Stimulated activated naive CD8-positive, alpha-beta T cell treated with anti-CD3 and anti-CD28 coated beads, Interleukin-15, amount 100 ng/mL, for 72 hours (primary cell): ENCODE data around the gene CADPS2.
"Not testable (repeated sequence)": the region's sequence is repeated elsewhere in the genome, so short reads cannot be mapped to it uniquely, and the experiment has no call there.

Source experiments
- ATAC-seq: fragments of 150-1000 bp; cut with Tn5 transposase; 2 replicates; pipeline ENCODE4 v1.10.0; 2021; ENCODE audit warnings: mild to moderate bottlenecking, moderate library complexity
- DNase-seq, 2 donors: peaks; one replicate each; pipeline ENCODE4 v3.0.0; 2021 to 2022
- H3K27ac Mint-ChIP-seq, 2 donors: one replicate each; pipeline ENCODE4 v1.8.0; 2022; ENCODE audit warnings: mild to moderate bottlenecking in 2 of 2, mixed read lengths in 2 of 2, moderate library complexity in 2 of 2
- H3K27me3 Mint-ChIP-seq: one replicate; pipeline ENCODE4 v1.8.0; 2022; ENCODE audit warnings: mixed read lengths
- H3K4me1 Mint-ChIP-seq: one replicate; pipeline ENCODE4 v1.8.0; 2022; ENCODE audit warnings: mild to moderate bottlenecking, mixed read lengths
- H3K4me3 Mint-ChIP-seq, 2 donors: one replicate each; pipeline ENCODE4 v1.8.0; 2022; ENCODE audit warnings: mild to moderate bottlenecking in 2 of 2, mixed read lengths in 2 of 2, moderate library complexity in 1 of 2
- H3K9me3 Mint-ChIP-seq, 2 donors: one replicate each; pipeline ENCODE4 v1.8.0; 2022; ENCODE audit warnings: mixed read lengths in 2 of 2

Gene CADPS2

GRCh38 chr7:122652876-122653275 is 233.4 kb downstream of the CADPS2 start:
- H3K4me1 Mint-ChIP-seq: no peaks in the 10 kb centered on the region
- no peak overlapping the region for H3K27ac Mint-ChIP-seq
- no peak for DNase-seq
- H3K9me3 Mint-ChIP-seq: no peaks in the 10 kb centered on the region
- no peak for ATAC-seq
- H3K4me3 Mint-ChIP-seq: no peak overlapping the region
- no peaks in the 10 kb centered on the region for H3K27me3 Mint-ChIP-seq

GRCh38 chr7:122651451-122651850 is 234.8 kb downstream of the CADPS2 start:
- ATAC-seq: no peak
- Mint-ChIP-seq H3K9me3 (no peaks in the 10 kb centered on the region), H3K27me3 (no peaks in the 10 kb centered on the region), H3K4me1 (no peaks in the 10 kb centered on the region), H3K4me3 (no peak overlapping the region), H3K27ac (no peak overlapping the region)
- no peak for DNase-seq

GRCh38 chr7:122643250-122643649 is 243.0 kb downstream of the CADPS2 start:
- ATAC-seq: no peak
- no peak for DNase-seq
- Mint-ChIP-seq H3K27me3 (no peaks in the 10 kb centered on the region), H3K9me3 (peaks cover 13 to 20% of the 10 kb centered on the region in 2 donors), H3K4me1 (no peaks in the 10 kb centered on the region), H3K27ac (no peak overlapping the region), H3K4me3 (no peak overlapping the region)

- ATAC-seq: no peak
- H3K27ac Mint-ChIP-seq: no peak overlapping the region
- no peak for DNase-seq
- H3K9me3 Mint-ChIP-seq: peaks cover 18 to 22% of the 10 kb centered on the region in 2 donors
- no peaks in the 10 kb centered on the region for H3K27me3 Mint-ChIP-seq
- H3K4me1 Mint-ChIP-seq: no peaks in the 10 kb centered on the region
- no peak overlapping the region for H3K4me3 Mint-ChIP-seq
Measured at GRCh38 chr7:122638459-122638858, 247.8 kb downstream of the CADPS2 start.

DNA sequence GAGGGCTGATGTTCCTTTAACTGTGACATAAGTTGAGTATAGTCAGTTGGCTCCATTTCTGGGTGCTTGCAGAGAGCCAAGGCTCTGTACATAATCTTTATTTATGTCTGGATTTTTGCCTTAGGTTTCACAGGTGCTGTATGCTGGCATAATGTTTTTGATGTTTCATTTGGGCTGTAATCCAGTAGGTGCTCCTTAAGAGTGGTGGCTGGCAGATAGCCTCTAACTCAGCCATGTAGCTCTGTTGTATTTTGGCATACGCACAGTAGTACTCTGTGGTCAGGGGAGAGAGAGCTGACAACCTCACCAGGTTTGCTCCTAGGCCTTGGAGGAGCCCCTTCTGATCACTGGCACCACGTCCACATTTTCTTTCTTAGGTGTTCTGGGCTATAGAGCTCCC is 248.5 kb downstream of the CADPS2 start:
- Mint-ChIP-seq H3K27me3 (no peaks in the 10 kb centered on the region), H3K4me1 (no peaks in the 10 kb centered on the region), H3K9me3 (peaks cover 14 to 19% of the 10 kb centered on the region in 2 donors), H3K4me3 (no peak overlapping the region), H3K27ac (no peak overlapping the region)
- DNase-seq (no peak), ATAC-seq (no peak)

DNA sequence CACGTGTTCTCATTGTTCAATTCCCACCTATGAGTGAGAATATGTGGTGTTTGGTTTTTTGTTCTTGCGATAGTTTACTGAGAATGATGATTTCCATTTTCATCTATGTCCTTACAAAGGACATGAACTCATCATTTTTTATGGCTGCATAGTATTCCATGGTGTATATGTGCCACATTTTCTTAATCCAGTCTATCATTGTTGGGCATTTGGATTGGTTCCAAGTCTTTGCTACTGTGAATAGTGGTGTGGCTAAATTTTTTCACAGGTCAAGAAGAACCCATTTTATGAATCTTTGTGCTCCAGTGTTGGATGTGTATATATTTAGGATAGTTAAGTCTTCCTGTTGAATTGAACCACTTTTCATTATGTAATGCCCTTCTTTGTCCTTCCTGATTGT is 250.8 kb downstream of the CADPS2 start:
- ATAC-seq, DNase-seq, H3K4me3 Mint-ChIP-seq, H3K4me1 Mint-ChIP-seq, H3K27ac Mint-ChIP-seq, H3K27me3 Mint-ChIP-seq: not testable (repeated sequence)
- H3K9me3 Mint-ChIP-seq: peaks cover 14 to 20% of the 10 kb centered on the region in 2 donors

- Mint-ChIP-seq H3K27me3 (no peaks in the 10 kb centered on the region), H3K4me1 (no peaks in the 10 kb centered on the region), H3K27ac (no peak overlapping the region), H3K9me3 (peaks cover 9 to 15% of the 10 kb centered on the region in 2 donors), H3K4me3 (no peak overlapping the region)
- no peak for DNase-seq
- ATAC-seq: no peak
Measured at GRCh38 chr7:122633472-122633871, 252.8 kb downstream of the CADPS2 start.

- H3K9me3 Mint-ChIP-seq: peaks cover 8 to 20% of the 10 kb centered on the region in 2 donors
- H3K4me3 Mint-ChIP-seq: no peak overlapping the region
- H3K27ac Mint-ChIP-seq: no peak overlapping the region
- no peaks in the 10 kb centered on the region for H3K4me1 Mint-ChIP-seq
- H3K27me3 Mint-ChIP-seq: no peaks in the 10 kb centered on the region
- ATAC-seq: no peak
- DNase-seq: no peak
Measured at GRCh38 chr7:122632238-122632637, 254.0 kb downstream of the CADPS2 start.

- ATAC-seq: no peak
- no peaks in the 10 kb centered on the region for H3K4me1 Mint-ChIP-seq
- no peak for DNase-seq
- H3K4me3 Mint-ChIP-seq: no peak overlapping the region
- H3K27ac Mint-ChIP-seq: no peak overlapping the region
- H3K27me3 Mint-ChIP-seq: no peaks in the 10 kb centered on the region
- H3K9me3 Mint-ChIP-seq: peaks cover 13 to 14% of the 10 kb centered on the region in 2 donors
Measured at GRCh38 chr7:122629412-122629953, 256.8 kb downstream of the CADPS2 start.

- Mint-ChIP-seq H3K27ac (no peak overlapping the region), H3K4me1 (no peaks in the 10 kb centered on the region), H3K4me3 (no peak overlapping the region), H3K27me3 (no peaks in the 10 kb centered on the region), H3K9me3 (peaks cover 14 to 15% of the 10 kb centered on the region in 2 donors)
- DNase-seq (no peak), ATAC-seq (no peak)
Measured at GRCh38 chr7:122628651-122629411, 257.4 kb downstream of the CADPS2 start.

GRCh38 chr7:122626785-122627184 is 259.5 kb downstream of the CADPS2 start:
- Mint-ChIP-seq H3K27ac (no peak overlapping the region), H3K9me3 (peaks cover 14 to 15% of the 10 kb centered on the region in 2 donors), H3K4me3 (no peak overlapping the region), H3K27me3 (no peaks in the 10 kb centered on the region), H3K4me1 (no peaks in the 10 kb centered on the region)
- ATAC-seq (no peak), DNase-seq (no peak)

- H3K9me3 Mint-ChIP-seq: peaks cover 3 to 15% of the 10 kb centered on the region in 2 donors
- H3K4me3 Mint-ChIP-seq: no peak overlapping the region
- ATAC-seq: no peak
- DNase-seq: no peak
- H3K27ac Mint-ChIP-seq: no peak overlapping the region
- H3K4me1 Mint-ChIP-seq: no peaks in the 10 kb centered on the region
- no peaks in the 10 kb centered on the region for H3K27me3 Mint-ChIP-seq
Measured at GRCh38 chr7:122622682-122623081, 263.6 kb downstream of the CADPS2 start.

DNA sequence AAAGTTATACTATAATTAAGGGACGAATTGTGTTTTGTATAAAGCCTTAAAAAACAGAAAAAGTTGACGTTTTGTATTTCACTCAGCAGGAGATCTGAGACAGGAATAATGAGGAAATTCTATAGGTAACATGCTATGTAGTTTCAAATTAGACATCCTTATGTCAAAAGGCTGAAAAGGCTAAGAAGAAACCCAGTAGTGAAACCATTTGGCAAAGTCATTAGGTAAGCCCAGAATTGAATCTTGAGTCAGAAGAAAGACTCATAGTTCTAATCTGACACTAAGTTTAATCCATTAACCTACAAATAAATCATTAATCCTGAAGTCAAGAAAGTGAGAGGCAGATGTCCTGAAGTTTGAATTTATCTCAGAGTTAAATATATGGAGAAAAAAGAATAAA is 266.6 kb downstream of the CADPS2 start:
- Mint-ChIP-seq H3K4me1 (no peaks in the 10 kb centered on the region), H3K4me3 (no peak overlapping the region), H3K27me3 (no peaks in the 10 kb centered on the region), H3K9me3 (peaks cover under 1 to 4% of the 10 kb centered on the region in 2 donors), H3K27ac (no peak overlapping the region)
- ATAC-seq (no peak), DNase-seq (no peak)

DNA sequence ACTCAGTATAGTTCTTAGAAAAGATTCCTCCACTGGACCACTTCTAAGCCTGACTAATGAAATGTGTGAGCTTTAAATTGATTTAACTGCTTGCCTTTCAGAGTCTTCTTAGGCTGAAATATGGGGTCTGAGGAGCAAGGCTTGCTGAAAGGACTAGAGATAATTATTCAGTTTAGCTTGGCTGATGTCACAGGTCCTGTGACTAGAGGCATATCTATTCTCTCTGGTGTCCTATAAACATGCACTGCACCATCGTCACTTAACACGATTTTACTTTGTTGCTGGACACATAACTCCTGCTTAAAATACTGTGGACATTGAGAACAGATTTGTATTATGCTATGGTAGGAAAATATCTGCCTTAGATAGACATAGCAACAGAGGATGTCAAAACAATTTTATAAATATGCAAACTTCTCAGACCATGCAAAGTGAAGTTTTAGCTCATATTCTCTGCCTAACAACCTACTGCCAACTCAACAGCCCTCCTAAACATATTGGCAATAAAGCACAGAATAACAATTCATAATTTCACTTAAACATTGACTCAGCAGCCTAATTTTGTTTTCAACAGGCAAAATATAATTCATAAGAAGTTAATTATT is 267.6 kb downstream of the CADPS2 start:
- Mint-ChIP-seq H3K27me3 (no peaks in the 10 kb centered on the region), H3K9me3 (no peaks in the 10 kb centered on the region), H3K4me3 (no peak overlapping the region), H3K27ac (no peak overlapping the region), H3K4me1 (no peaks in the 10 kb centered on the region)
- ATAC-seq: no peak
- DNase-seq: no peak

DNA sequence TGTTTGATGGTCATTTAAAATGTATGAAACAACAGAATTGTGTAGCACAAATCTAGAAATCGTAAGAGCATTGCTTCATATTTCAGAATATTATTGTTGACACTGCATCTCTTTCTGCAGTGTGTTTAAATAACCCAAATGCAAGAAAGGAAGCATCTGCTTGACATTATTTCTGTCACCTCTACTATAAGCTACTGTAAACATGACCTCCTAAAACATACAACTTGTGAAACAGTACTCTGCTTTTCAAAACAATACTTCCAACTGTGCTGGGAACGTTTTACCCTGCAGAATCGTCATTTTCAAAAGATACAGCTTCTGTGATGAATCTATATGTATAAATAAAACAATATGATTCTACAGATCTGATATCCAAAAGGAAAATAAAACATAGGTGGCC is 269.3 kb downstream of the CADPS2 start:
- ATAC-seq: no peak
- Mint-ChIP-seq H3K4me3 (no peak overlapping the region), H3K27ac (no peak overlapping the region), H3K9me3 (no peaks in the 10 kb centered on the region), H3K27me3 (no peaks in the 10 kb centered on the region), H3K4me1 (no peaks in the 10 kb centered on the region)
- DNase-seq: no peak

DNA sequence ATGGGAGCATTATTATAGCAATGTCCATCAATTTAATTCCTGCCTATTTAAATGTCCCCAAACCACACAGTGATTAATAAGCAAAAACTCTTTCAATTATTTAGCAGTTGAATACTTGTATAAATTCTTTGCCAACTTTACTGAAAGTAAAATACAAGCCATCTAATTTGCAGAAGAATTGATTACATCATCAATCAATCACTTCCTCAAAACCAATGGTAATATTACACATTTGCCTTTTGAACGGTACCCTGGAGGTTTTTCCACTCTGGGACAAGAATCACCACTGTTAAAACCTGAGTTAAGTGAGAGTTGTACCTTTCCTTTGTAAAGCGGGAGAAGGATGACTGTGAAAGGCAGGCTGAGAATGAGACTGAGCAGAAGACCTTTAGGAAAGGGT is 280.3 kb downstream of the CADPS2 start:
- Mint-ChIP-seq H3K9me3 (no peaks in the 10 kb centered on the region), H3K27ac (no peak overlapping the region), H3K4me1 (no peaks in the 10 kb centered on the region), H3K27me3 (no peaks in the 10 kb centered on the region), H3K4me3 (no peak overlapping the region)
- ATAC-seq (no peak), DNase-seq (no peak)
